ENCODE data around the gene NTRK2.

NTRK2 gene

DNA sequence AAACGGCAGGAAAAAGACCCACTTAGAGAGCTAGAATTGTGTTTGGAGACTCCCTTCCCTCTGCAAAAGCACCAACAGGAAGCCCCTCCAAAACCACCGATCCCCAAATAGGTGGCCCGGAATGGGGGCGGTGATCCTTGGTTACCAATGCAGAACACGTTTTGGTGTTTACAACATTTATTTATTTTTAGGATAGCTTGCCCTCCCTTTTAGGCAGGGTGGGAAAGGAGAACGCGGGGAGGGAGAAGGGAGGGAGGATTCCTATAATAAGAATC lies 579 bp upstream of the NTRK2 start:
- Histone ChIP-seq H3K9ac (ENCODE audit: low read depth, low read length) (no peak overlapping the region), H2AFZ (ENCODE audit: low read depth, low read length) (no peak overlapping the region), H3K27me3 (ENCODE audit: insufficient read depth, low read length, poor library complexity) (no peaks in the 10 kb centered on the region), H3K9me3 (ENCODE audit: insufficient read depth, low read length, severe bottlenecking) (no peaks in the 10 kb centered on the region), H3K27ac (ENCODE audit: low read length) (no peak overlapping the region), H3K4me2 (ENCODE audit: insufficient read depth, low read length) (no peak overlapping the region), H3K4me3 (ENCODE audit: low read depth in 1 of 2, low read length in 2 of 2) (no peak overlapping the region), H3K4me1 (ENCODE audit: insufficient read depth, low read length) (no peaks in the 10 kb centered on the region), H4K20me1 (ENCODE audit: insufficient read depth, low read length) (no peaks in the 10 kb centered on the region), H3K36me3 (ENCODE audit: insufficient read depth, low read length) (no peaks in the 10 kb centered on the region), H3K79me2 (ENCODE audit: insufficient read depth, low read length) (no peaks in the 10 kb centered on the region)
- ATAC-seq (ENCODE audit: insufficient read depth, low read depth) = no peak
- no peak for DNase-seq
- TF ChIP-seq, protein P1, sequence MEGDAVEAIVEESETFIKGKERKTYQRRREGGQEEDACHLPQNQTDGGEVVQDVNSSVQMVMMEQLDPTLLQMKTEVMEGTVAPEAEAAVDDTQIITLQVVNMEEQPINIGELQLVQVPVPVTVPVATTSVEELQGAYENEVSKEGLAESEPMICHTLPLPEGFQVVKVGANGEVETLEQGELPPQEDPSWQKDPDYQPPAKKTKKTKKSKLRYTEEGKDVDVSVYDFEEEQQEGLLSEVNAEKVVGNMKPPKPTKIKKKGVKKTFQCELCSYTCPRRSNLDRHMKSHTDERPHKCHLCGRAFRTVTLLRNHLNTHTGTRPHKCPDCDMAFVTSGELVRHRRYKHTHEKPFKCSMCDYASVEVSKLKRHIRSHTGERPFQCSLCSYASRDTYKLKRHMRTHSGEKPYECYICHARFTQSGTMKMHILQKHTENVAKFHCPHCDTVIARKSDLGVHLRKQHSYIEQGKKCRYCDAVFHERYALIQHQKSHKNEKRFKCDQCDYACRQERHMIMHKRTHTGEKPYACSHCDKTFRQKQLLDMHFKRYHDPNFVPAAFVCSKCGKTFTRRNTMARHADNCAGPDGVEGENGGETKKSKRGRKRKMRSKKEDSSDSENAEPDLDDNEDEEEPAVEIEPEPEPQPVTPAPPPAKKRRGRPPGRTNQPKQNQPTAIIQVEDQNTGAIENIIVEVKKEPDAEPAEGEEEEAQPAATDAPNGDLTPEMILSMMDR (IDR thresholded peaks at IDR 0.05; ENCODE audit: borderline replicate concordance, extremely low read depth, low read length, poor library complexity, severe bottlenecking) = no peak
- no peak for TF ChIP-seq EZH2 (IDR thresholded peaks at IDR 0.05; ENCODE audit: borderline replicate concordance, low read depth, low read length, severe bottlenecking)

DNA sequence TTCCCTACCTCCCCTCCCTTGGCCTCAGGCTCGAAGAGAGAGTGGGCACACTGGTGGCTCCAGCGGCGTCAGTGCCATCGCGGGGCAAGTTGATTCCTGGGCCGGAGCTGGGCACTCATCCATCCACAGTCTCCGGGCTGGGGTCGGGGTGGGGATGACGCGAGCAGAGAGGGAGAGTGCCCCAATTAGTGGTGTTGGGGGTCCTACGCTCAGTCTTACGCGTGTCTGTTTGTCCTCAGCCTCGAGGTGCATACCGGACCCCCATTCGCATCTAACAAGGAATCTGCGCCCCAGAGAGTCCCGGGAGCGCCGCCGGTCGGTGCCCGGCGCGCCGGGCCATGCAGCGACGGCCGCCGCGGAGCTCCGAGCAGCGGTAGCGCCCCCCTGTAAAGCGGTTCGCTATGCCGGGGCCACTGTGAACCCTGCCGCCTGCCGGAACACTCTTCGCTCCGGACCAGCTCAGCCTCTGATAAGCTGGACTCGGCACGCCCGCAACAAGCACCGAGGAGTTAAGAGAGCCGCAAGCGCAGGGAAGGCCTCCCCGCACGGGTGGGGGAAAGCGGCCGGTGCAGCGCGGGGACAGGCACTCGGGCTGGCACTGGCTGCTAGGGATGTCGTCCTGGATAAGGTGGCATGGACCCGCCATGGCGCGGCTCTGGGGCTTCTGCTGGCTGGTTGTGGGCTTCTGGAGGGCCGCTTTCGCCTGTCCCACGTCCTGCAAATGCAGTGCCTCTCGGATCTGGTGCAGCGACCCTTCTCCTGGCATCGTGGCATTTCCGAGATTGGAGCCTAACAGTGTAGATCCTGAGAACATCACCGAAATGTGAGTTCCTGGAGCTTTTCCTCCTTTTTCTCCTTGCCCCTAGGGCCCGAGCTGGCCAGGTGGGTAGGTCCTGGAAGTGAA lies 861 bp downstream of the NTRK2 start:
- no peak for TF ChIP-seq EZH2 (IDR thresholded peaks at IDR 0.05; ENCODE audit: borderline replicate concordance, low read depth, low read length, severe bottlenecking)
- TF ChIP-seq, protein P1 (IDR thresholded peaks at IDR 0.05; ENCODE audit: borderline replicate concordance, extremely low read depth, low read length, poor library complexity, severe bottlenecking) = no peak
- no peak overlapping the region for H3K27ac ChIP-seq (ENCODE audit: low read length)
- no peak overlapping the region for H2AFZ ChIP-seq (ENCODE audit: low read depth, low read length)
- H3K4me3 ChIP-seq (ENCODE audit: low read depth in 1 of 2, low read length in 2 of 2) = no peak overlapping the region
- no peaks in the 10 kb centered on the region for H3K27me3 ChIP-seq (ENCODE audit: insufficient read depth, low read length, poor library complexity)
- no peak for ATAC-seq (ENCODE audit: insufficient read depth, low read depth)
- no peaks in the 10 kb centered on the region for H3K9me3 ChIP-seq (ENCODE audit: insufficient read depth, low read length, severe bottlenecking)
- no peak overlapping the region for H3K4me2 ChIP-seq (ENCODE audit: insufficient read depth, low read length)
- H3K4me1 ChIP-seq (ENCODE audit: insufficient read depth, low read length) = no peaks in the 10 kb centered on the region
- no peaks in the 10 kb centered on the region for H3K79me2 ChIP-seq (ENCODE audit: insufficient read depth, low read length)
- no peaks in the 10 kb centered on the region for H3K36me3 ChIP-seq (ENCODE audit: insufficient read depth, low read length)
- no peak overlapping the region for H3K9ac ChIP-seq (ENCODE audit: low read depth, low read length)
- no peak for DNase-seq
- H4K20me1 ChIP-seq (ENCODE audit: insufficient read depth, low read length) = no peaks in the 10 kb centered on the region

DNA sequence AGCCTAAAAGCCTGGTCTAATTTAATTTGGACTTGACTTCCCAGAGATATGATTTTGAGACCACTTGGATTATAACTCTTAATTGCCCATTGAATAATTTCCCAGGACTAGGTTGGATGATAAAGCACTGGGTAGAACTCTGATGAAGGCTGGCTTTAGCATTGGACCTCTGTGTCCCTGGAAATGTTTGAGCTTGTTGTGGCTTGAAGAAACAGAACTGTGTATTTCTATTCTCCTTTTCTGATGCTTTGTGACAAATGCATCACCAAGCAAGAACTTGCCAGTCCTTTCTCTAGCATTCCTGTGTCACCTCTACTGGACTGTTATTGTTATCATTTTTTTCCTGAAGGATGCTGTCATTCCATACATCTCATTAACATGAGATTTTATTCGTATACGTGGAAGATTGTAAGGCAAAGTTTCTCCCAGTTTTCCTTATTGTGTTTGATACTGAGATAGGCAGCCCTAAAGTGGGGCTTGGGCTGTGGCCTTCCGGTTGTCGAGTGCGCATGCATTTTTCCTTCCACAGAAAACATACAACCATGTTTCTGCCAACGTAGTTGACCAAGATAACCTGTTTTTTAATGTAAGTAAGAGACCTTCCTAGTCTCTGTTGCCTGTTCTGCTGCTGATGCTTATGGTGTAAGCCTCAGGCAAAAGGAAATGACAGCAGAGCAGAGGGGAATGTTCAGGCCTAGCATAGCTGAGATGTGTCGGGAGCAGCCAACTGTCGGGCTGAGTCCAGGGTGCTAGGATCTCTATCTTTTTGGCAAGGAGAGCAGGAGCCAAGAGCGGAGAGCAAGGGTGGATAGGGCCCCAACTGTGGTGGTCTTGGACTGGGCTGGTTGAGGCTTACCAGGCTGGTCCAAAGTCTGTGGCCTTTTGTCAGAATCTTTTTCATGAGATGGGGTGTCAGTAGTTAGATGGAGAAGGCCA lies 2.3 kb downstream of the NTRK2 start:
- H4K20me1 ChIP-seq (ENCODE audit: insufficient read depth, low read length) = no peaks in the 10 kb centered on the region
- no peak for DNase-seq
- H3K36me3 ChIP-seq (ENCODE audit: insufficient read depth, low read length) = no peaks in the 10 kb centered on the region
- no peak overlapping the region for H3K4me3 ChIP-seq (ENCODE audit: low read depth in 1 of 2, low read length in 2 of 2)
- H2AFZ ChIP-seq (ENCODE audit: low read depth, low read length) = no peak overlapping the region
- H3K9ac ChIP-seq (ENCODE audit: low read depth, low read length) = no peak overlapping the region
- no peak overlapping the region for H3K4me2 ChIP-seq (ENCODE audit: insufficient read depth, low read length)
- H3K27me3 ChIP-seq (ENCODE audit: insufficient read depth, low read length, poor library complexity) = no peaks in the 10 kb centered on the region
- no peaks in the 10 kb centered on the region for H3K79me2 ChIP-seq (ENCODE audit: insufficient read depth, low read length)
- no peaks in the 10 kb centered on the region for H3K9me3 ChIP-seq (ENCODE audit: insufficient read depth, low read length, severe bottlenecking)
- TF ChIP-seq, protein P1 (IDR thresholded peaks at IDR 0.05; ENCODE audit: borderline replicate concordance, extremely low read depth, low read length, poor library complexity, severe bottlenecking) = no peak
- no peak for TF ChIP-seq EZH2 (IDR thresholded peaks at IDR 0.05; ENCODE audit: borderline replicate concordance, low read depth, low read length, severe bottlenecking)
- no peak for ATAC-seq (ENCODE audit: insufficient read depth, low read depth)
- no peak overlapping the region for H3K27ac ChIP-seq (ENCODE audit: low read length)
- H3K4me1 ChIP-seq (ENCODE audit: insufficient read depth, low read length) = no peaks in the 10 kb centered on the region
